HG03460 (cell line): ENCODE results near the gene UCP2.
"Not testable (repeated sequence)": the region's sequence is repeated elsewhere in the genome, so short reads cannot be mapped to it uniquely, and the experiment has no call there.

ENCODE experiments used
- ATAC-seq: cut with Tn5 transposase; IDR thresholded peaks from one replicate; pipeline ENCODE4 v1.9.1; 2021; ENCODE audit not compliant: unreplicated experiment

The UCP2 gene

GRCh38 chr11:73946798-73947458, 35.7 kb downstream of the UCP2 start:
- ATAC-seq: no peak

- no peak for ATAC-seq
These were observed 37.2 kb downstream of the UCP2 start for GRCh38 chr11:73945396-73945795.

- ATAC-seq: no peak
These were observed 37.7 kb downstream of the UCP2 start for GRCh38 chr11:73944901-73945300.

GRCh38 chr11:73944085-73944484, 38.6 kb downstream of the UCP2 start:
- no peak for ATAC-seq

- no peak for ATAC-seq
These were observed 40.6 kb downstream of the UCP2 start for GRCh38 chr11:73942010-73942409.

- no peak for ATAC-seq
These were observed 41.7 kb downstream of the UCP2 start for GRCh38 chr11:73940801-73941570.

GRCh38 chr11:73939096-73939495, 43.5 kb downstream of the UCP2 start:
- no peak for ATAC-seq

- ATAC-seq: not testable (repeated sequence)
These were observed 46.6 kb downstream of the UCP2 start for GRCh38 chr11:73936047-73936446.

- no peak for ATAC-seq
These were observed 49.9 kb downstream of the UCP2 start for GRCh38 chr11:73932781-73933180.

- no peak for ATAC-seq
These were observed 50.7 kb downstream of the UCP2 start for GRCh38 chr11:73931951-73932350.

- ATAC-seq: no peak
These were observed 51.5 kb downstream of the UCP2 start for GRCh38 chr11:73931039-73931645.

- no peak for ATAC-seq
These were observed 53.3 kb downstream of the UCP2 start for GRCh38 chr11:73929388-73929787.
